HAP-1 (cell line): Measurements from ENCODE around the gene MXRA8.
"Not testable (repeated sequence)": the region's sequence is repeated elsewhere in the genome, so short reads cannot be mapped to it uniquely, and the experiment has no call there.

ENCODE experiments used
- DNase-seq, 2 experiments: peaks; one replicate each; pipeline ENCODE4 v3.0.0-alpha.2; 2016 to 2020; ENCODE audit warnings: low spot score in 2 of 2
- H3K27me3 ChIP-seq: fragments of 250-450 bp; sonication (Bioruptor Pico); 2 replicates; pipeline ENCODE4 v1.5.1; 2020; ENCODE audit warnings: low read depth, mild to moderate bottlenecking, moderate library complexity
- H3K36me3 ChIP-seq: fragments of 250-450 bp; sonication (Bioruptor Pico); replicated peaks from 2 replicates; pipeline ENCODE4 v1.5.1; 2020; ENCODE audit warnings: mild to moderate bottlenecking
- H3K4me1 ChIP-seq: fragments of 250-450 bp; sonication (Bioruptor Pico); 2 replicates; pipeline ENCODE4 v1.5.1; 2020; ENCODE audit warnings: mild to moderate bottlenecking
- H3K4me3 ChIP-seq: fragments of 250-450 bp; sonication (Bioruptor Pico); 2 replicates; pipeline ENCODE4 v1.5.1; 2020; ENCODE audit warnings: mild to moderate bottlenecking, moderate library complexity
- H3K9me3 ChIP-seq: fragments of 250-450 bp; sonication (Bioruptor Pico); 2 replicates; pipeline ENCODE4 v1.5.1; 2020; ENCODE audit warnings: mild to moderate bottlenecking, moderate library complexity
- in situ Hi-C: fragments of 300-500 bp; cut with MboI; formaldehyde crosslinking; loops from 3 replicates; pipeline ENCODE4 v1.14.3; 2020; ENCODE audit warnings: low sequenced_read_pairs, inconsistent platforms, mixed read lengths

The MXRA8 gene

GRCh38 chr1:1358433-1359271 is at the start of gene MXRA8:
MXRA8 (minus strand) TSS chr1:1358555; CDS start chr1:1358504, 51 bp downstream.
- in situ Hi-C loops = no loop called here
- no peak for DNase-seq
- Histone ChIP-seq H3K4me3 (no peak within 1 kb of the TSS), H3K36me3 (no peaks in the 10 kb centered on the region), H3K9me3 (no peaks in the 10 kb centered on the region), H3K4me1 (peaks cover 6% of the 10 kb centered on the region), H3K27me3 (peaks cover 13% of the 10 kb centered on the region)

- peak overlapping the region; percentile 93 for H3K4me3 ChIP-seq
- in situ Hi-C loops = no loop called here
- 0 out of 2 replicates have a peak, but pooled peaks cover 4% of the 10 kb centered on the region for H3K9me3 ChIP-seq
- peaks cover 59% of the 10 kb centered on the region for H3K36me3 ChIP-seq
- no peaks in the 10 kb centered on the region for H3K27me3 ChIP-seq
- DNase-seq = no peak
- H3K4me1 ChIP-seq = peaks cover 35% of the 10 kb centered on the region
Measured at GRCh38 chr1:1407636-1408318, 49.4 kb upstream of the MXRA8 start.

- Histone ChIP-seq H3K36me3 (peaks cover 67% of the 10 kb centered on the region), H3K4me1 (peaks cover 35% of the 10 kb centered on the region), H3K27me3 (no peaks in the 10 kb centered on the region), H3K4me3 (peak within 1 kb of the TSS; percentile 93), H3K9me3 (0 out of 2 replicates have a peak, but pooled peaks cover under 1% of the 10 kb centered on the region)
- in situ Hi-C loops = no loop called here
- DNase-seq = peak; percentile 76 to 95
Measured at GRCh38 chr1:1406821-1407635, 48.7 kb upstream of the MXRA8 start, which contains the start of gene MRPL20. MRPL20 (minus strand) TSS chr1:1407293; CDS start chr1:1407217, 76 bp downstream.

GRCh38 chr1:1406101-1406820 is 47.9 kb upstream of the MXRA8 start:
- H3K36me3 ChIP-seq = peaks cover 72% of the 10 kb centered on the region
- no peaks in the 10 kb centered on the region for H3K9me3 ChIP-seq
- in situ Hi-C loops = no loop called here
- H3K4me1 ChIP-seq = peaks cover 34% of the 10 kb centered on the region
- DNase-seq = no peak
- peak overlapping the region; percentile 93 for H3K4me3 ChIP-seq
- no peaks in the 10 kb centered on the region for H3K27me3 ChIP-seq

GRCh38 chr1:1403653-1404052 is 45.3 kb upstream of the MXRA8 start:
- in situ Hi-C loops = loop anchor here (5.0 kb wide), 1 partner anchor 34 kb away; the partner anchor contains the start of gene VWA1
- H3K27me3 ChIP-seq = no peaks in the 10 kb centered on the region
- peaks cover 80% of the 10 kb centered on the region for H3K36me3 ChIP-seq
- no peak for DNase-seq
- H3K4me1 ChIP-seq = peaks cover 22% of the 10 kb centered on the region
- H3K4me3 ChIP-seq = no peak overlapping the region
- no peaks in the 10 kb centered on the region for H3K9me3 ChIP-seq

- in situ Hi-C loops = loop anchor here (5.0 kb wide), 1 partner anchor 34 kb away; the partner anchor contains the start of gene VWA1
- Histone ChIP-seq H3K36me3 (peaks cover 79% of the 10 kb centered on the region), H3K4me1 (peaks cover 17% of the 10 kb centered on the region)
- not testable (repeated sequence) for H3K27me3 ChIP-seq, H3K4me3 ChIP-seq, DNase-seq, H3K9me3 ChIP-seq
Measured at GRCh38 chr1:1402901-1403392, 44.6 kb upstream of the MXRA8 start.

- Histone ChIP-seq H3K9me3 (no peaks in the 10 kb centered on the region), H3K4me3 (no peak overlapping the region), H3K27me3 (no peaks in the 10 kb centered on the region), H3K4me1 (peaks cover 22% of the 10 kb centered on the region), H3K36me3 (peaks cover 83% of the 10 kb centered on the region)
- DNase-seq = peak; percentile 57 to 79
- in situ Hi-C loops = loop anchor here (5.0 kb wide), 1 partner anchor 35 kb away; the partner anchor contains the start of gene VWA1
Measured at GRCh38 chr1:1402072-1402900, 43.9 kb upstream of the MXRA8 start.

- in situ Hi-C loops = loop anchor here (5.0 kb wide), 1 partner anchor 36 kb away; the partner anchor contains the start of gene VWA1
- no peak overlapping the region for H3K4me3 ChIP-seq
- no peaks in the 10 kb centered on the region for H3K27me3 ChIP-seq
- no peaks in the 10 kb centered on the region for H3K9me3 ChIP-seq
- peaks cover 85% of the 10 kb centered on the region for H3K36me3 ChIP-seq
- peaks cover 22% of the 10 kb centered on the region for H3K4me1 ChIP-seq
- no peak for DNase-seq
Measured at GRCh38 chr1:1401457-1402010, 43.2 kb upstream of the MXRA8 start.

- Histone ChIP-seq H3K4me3 (peak overlapping the region; percentile 99), H3K36me3 (peaks cover 85% of the 10 kb centered on the region)
- in situ Hi-C loops = loop anchor here (5.0 kb wide), 1 partner anchor 36 kb away; the partner anchor contains the start of gene VWA1
Measured at GRCh38 chr1:1400576-1401456, 42.5 kb upstream of the MXRA8 start.

GRCh38 chr1:1399872-1400575 is 41.7 kb upstream of the MXRA8 start:
- Histone ChIP-seq H3K36me3 (peaks cover 85% of the 10 kb centered on the region), H3K4me1 (peaks cover 13% of the 10 kb centered on the region), H3K9me3 (no peaks in the 10 kb centered on the region), H3K27me3 (no peaks in the 10 kb centered on the region), H3K4me3 (peak overlapping the region; percentile 99)
- in situ Hi-C loops = loop anchor here (5.0 to 10.0 kb wide), 2 partner anchors 37 to 95 kb away; partner anchors contain the start of gene VWA1
- DNase-seq = peak in 1 of 2 experiments; percentile 48

More at GRCh38 chr1:1400576-1401456, 42.5 kb upstream of the MXRA8 start:
- peaks cover 17% of the 10 kb centered on the region for H3K4me1 ChIP-seq
- H3K9me3 ChIP-seq = no peaks in the 10 kb centered on the region
- no peak for DNase-seq
- no peaks in the 10 kb centered on the region for H3K27me3 ChIP-seq
